ENCODE results near the gene OSTF1. TPM values are rescaled to one million over a fixed set of nuclear protein-coding genes. Genes with fewer than 3 reads are reported as not detected.

OSTF1 gene
- total RNA-seq, 2 donors from 2014 or later = 15.0 to 20.5 TPM

GRCh38 chr9:75130621-75131230, 42.4 kb downstream of the OSTF1 start:
- peaks cover 14% of the 10 kb centered on the region for H3K4me1 Mint-ChIP-seq
- no peaks in the 10 kb centered on the region for H3K27me3 ChIP-seq (ENCODE audit: control insufficient read depth, insufficient read depth, low read length, poor library complexity, severe bottlenecking)
- H3K27ac Mint-ChIP-seq = no peak overlapping the region
- H3K4me3 Mint-ChIP-seq = no peak overlapping the region
- no peak for DNase-seq
- no peak overlapping the region for H3K4me3 ChIP-seq (ENCODE audit: low read length)
- no peak overlapping the region for H3K9ac ChIP-seq (ENCODE audit: extremely low read depth, low read length, poor library complexity, severe bottlenecking)
- peaks cover 20% of the 10 kb centered on the region for H3K36me3 ChIP-seq (ENCODE audit: control insufficient read depth, insufficient read depth, low read length)
- WGBS, 2 experiments (ENCODE audit: insufficient coverage in 1 of 2, insufficient read length in 1 of 2) = 73 to 77% methylated on average over 5 of the region's 5 CpGs
- H3K27me3 Mint-ChIP-seq (ENCODE audit: insufficient read depth) = no peaks in the 10 kb centered on the region
- peaks cover 5% of the 10 kb centered on the region for H3K4me1 ChIP-seq (ENCODE audit: control insufficient read depth, insufficient read depth, low read length)
- peaks cover 2% of the 10 kb centered on the region for H3K36me3 Mint-ChIP-seq (ENCODE audit: low read depth)
- TF ChIP-seq CTCF (conservative IDR thresholded peaks at IDR 0.05) = no peak
- H3K27ac ChIP-seq (ENCODE audit: low read depth, low read length) = no peak overlapping the region
- H3K9me3 ChIP-seq (ENCODE audit: control insufficient read depth, low read length) = no peaks in the 10 kb centered on the region
- H3K9me3 Mint-ChIP-seq = no peaks in the 10 kb centered on the region

- H3K4me3 ChIP-seq (ENCODE audit: low read length) = no peak overlapping the region
Observed at GRCh38 chr9:75131700-75132099, 43.4 kb downstream of the OSTF1 start.

DNA sequence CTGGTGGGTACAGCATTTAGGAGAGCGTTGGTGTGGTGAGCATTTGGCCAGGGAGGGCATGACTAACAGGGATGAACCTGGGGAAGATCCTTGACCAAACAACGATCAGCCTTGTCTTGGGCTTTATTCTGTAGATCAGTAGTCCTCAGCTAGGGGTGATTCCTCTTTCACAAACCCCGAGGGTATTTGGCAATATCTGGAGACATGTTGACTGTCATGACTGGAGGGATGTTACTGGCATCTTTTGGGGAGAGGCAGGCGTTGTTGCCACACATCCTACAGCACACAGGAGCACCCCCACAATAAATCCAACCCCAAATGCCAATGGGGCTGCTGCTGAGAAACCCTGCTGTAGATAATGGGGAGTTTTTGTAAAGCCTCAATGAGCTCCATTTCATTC, 43.9 kb downstream of the OSTF1 start:
- Mint-ChIP-seq H3K27ac (no peak overlapping the region), H3K36me3 (ENCODE audit: low read depth) (peaks cover 4% of the 10 kb centered on the region), H3K4me3 (no peak overlapping the region), H3K27me3 (ENCODE audit: insufficient read depth) (no peaks in the 10 kb centered on the region), H3K9me3 (no peaks in the 10 kb centered on the region), H3K4me1 (peaks cover 14% of the 10 kb centered on the region)
- DNase-seq = no peak
- WGBS, 2 experiments (ENCODE audit: insufficient coverage in 1 of 2, insufficient read length in 1 of 2) = 84 to 85% methylated on average over 3 to 4 of the region's 4 CpGs
- no peak overlapping the region for H3K9ac ChIP-seq (ENCODE audit: extremely low read depth, low read length, poor library complexity, severe bottlenecking)
- peaks cover 26% of the 10 kb centered on the region for H3K36me3 ChIP-seq (ENCODE audit: control insufficient read depth, insufficient read depth, low read length)
- H3K9me3 ChIP-seq (ENCODE audit: control insufficient read depth, low read length) = no peaks in the 10 kb centered on the region
- H3K4me3 ChIP-seq (ENCODE audit: low read length) = no peak overlapping the region
- H3K27me3 ChIP-seq (ENCODE audit: control insufficient read depth, insufficient read depth, low read length, poor library complexity, severe bottlenecking) = no peaks in the 10 kb centered on the region
- H3K4me1 ChIP-seq (ENCODE audit: control insufficient read depth, insufficient read depth, low read length) = peaks cover 5% of the 10 kb centered on the region
- TF ChIP-seq CTCF (conservative IDR thresholded peaks at IDR 0.05) = no peak
- no peak overlapping the region for H3K27ac ChIP-seq (ENCODE audit: low read depth, low read length)

More at GRCh38 chr9:75131700-75132099, 43.4 kb downstream of the OSTF1 start:
- Mint-ChIP-seq H3K27ac (no peak overlapping the region), H3K27me3 (ENCODE audit: insufficient read depth) (no peaks in the 10 kb centered on the region), H3K36me3 (ENCODE audit: low read depth) (peaks cover 4% of the 10 kb centered on the region), H3K9me3 (no peaks in the 10 kb centered on the region), H3K4me3 (no peak overlapping the region), H3K4me1 (peaks cover 14% of the 10 kb centered on the region)
- H3K36me3 ChIP-seq (ENCODE audit: control insufficient read depth, insufficient read depth, low read length) = peaks cover 26% of the 10 kb centered on the region
- no peaks in the 10 kb centered on the region for H3K27me3 ChIP-seq (ENCODE audit: control insufficient read depth, insufficient read depth, low read length, poor library complexity, severe bottlenecking)
- H3K4me1 ChIP-seq (ENCODE audit: control insufficient read depth, insufficient read depth, low read length) = peaks cover 5% of the 10 kb centered on the region
- H3K9me3 ChIP-seq (ENCODE audit: control insufficient read depth, low read length) = no peaks in the 10 kb centered on the region
- no peak for TF ChIP-seq CTCF (conservative IDR thresholded peaks at IDR 0.05)
- DNase-seq = no peak
- WGBS, 2 experiments (ENCODE audit: insufficient coverage in 1 of 2, insufficient read length in 1 of 2) = 83 to 94% methylated on average over 2 to 3 of the region's 3 CpGs
- no peak overlapping the region for H3K27ac ChIP-seq (ENCODE audit: low read depth, low read length)
- H3K9ac ChIP-seq (ENCODE audit: extremely low read depth, low read length, poor library complexity, severe bottlenecking) = no peak overlapping the region
